ENCODE results near the gene DHDH. TPM values are rescaled to one million over a fixed set of nuclear protein-coding genes. Genes with fewer than 3 reads are reported as not detected.

The DHDH gene
- total RNA-seq, 2 donors from 2014 or later, result 0.44 to 2.3 TPM

DNA sequence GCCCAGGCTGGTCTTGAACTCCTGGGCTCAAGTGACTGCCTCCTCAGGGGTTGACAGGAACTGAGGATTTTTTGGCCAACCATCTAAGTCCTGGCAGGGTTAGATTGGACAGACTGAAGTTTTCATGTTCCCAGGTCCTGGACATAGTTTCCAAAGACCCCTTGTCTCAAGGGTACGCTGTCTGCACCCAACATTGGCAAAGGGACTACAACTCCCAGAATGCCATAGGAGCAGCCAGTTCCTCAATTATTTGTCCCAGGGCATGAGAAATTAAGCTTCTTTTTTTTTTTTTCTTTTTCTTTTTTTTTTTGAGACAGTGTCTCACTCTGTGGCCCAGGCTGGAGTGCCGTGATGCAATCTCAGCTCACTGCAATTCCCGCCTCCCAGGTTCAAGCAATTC lies 52.7 kb downstream of the DHDH start:
- Mint-ChIP-seq H3K9me3 (no peaks in the 10 kb centered on the region), H3K4me3 (no peak overlapping the region), H3K27me3 (ENCODE audit: insufficient read depth) (no peaks in the 10 kb centered on the region), H3K4me1 (peaks cover 6% of the 10 kb centered on the region), H3K27ac (no peak overlapping the region), H3K36me3 (ENCODE audit: low read depth) (peaks cover 74% of the 10 kb centered on the region)
- DNase-seq, result no peak
- peaks cover 65% of the 10 kb centered on the region for H3K36me3 ChIP-seq (ENCODE audit: control insufficient read depth, insufficient read depth, low read length)
- TF ChIP-seq, protein P1, sequence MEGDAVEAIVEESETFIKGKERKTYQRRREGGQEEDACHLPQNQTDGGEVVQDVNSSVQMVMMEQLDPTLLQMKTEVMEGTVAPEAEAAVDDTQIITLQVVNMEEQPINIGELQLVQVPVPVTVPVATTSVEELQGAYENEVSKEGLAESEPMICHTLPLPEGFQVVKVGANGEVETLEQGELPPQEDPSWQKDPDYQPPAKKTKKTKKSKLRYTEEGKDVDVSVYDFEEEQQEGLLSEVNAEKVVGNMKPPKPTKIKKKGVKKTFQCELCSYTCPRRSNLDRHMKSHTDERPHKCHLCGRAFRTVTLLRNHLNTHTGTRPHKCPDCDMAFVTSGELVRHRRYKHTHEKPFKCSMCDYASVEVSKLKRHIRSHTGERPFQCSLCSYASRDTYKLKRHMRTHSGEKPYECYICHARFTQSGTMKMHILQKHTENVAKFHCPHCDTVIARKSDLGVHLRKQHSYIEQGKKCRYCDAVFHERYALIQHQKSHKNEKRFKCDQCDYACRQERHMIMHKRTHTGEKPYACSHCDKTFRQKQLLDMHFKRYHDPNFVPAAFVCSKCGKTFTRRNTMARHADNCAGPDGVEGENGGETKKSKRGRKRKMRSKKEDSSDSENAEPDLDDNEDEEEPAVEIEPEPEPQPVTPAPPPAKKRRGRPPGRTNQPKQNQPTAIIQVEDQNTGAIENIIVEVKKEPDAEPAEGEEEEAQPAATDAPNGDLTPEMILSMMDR (conservative IDR thresholded peaks at IDR 0.05), result no peak
- WGBS, 2 experiments (ENCODE audit: insufficient coverage in 1 of 2, insufficient read length in 1 of 2), result 92 to 100% methylated on average over 2 to 3 of the region's 3 CpGs
- no peaks in the 10 kb centered on the region for H3K4me1 ChIP-seq (ENCODE audit: control insufficient read depth, insufficient read depth, low read length)
- H3K9ac ChIP-seq (ENCODE audit: extremely low read depth, low read length, poor library complexity, severe bottlenecking), result no peak overlapping the region
- no peak overlapping the region for H3K4me3 ChIP-seq (ENCODE audit: low read length)
- no peaks in the 10 kb centered on the region for H3K9me3 ChIP-seq (ENCODE audit: control insufficient read depth, low read length)
- no peak overlapping the region for H3K27ac ChIP-seq (ENCODE audit: low read depth, low read length)
- H3K27me3 ChIP-seq (ENCODE audit: control insufficient read depth, insufficient read depth, low read length, poor library complexity, severe bottlenecking), result no peaks in the 10 kb centered on the region

DNA sequence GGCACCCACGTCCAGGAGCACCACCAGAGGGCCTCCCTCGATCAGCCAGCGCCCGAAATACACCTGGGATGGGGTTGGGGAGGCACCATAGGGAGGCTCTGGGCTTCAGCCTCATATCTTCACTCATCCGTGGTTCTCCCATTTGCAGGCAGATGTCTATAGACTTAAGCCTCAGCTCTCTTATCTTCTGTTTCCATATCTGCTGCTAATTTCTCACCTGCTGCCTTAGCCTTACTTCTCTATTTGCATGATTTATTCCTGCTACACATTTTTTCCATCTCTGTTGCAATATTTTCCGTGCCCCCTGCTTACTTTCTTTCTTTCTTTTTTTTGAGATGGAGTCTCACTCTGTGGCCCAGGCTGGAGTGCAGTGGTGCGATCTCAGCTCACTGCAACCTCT lies 53.8 kb downstream of the DHDH start:
- Mint-ChIP-seq H3K36me3 (ENCODE audit: low read depth) (peaks cover 63% of the 10 kb centered on the region), H3K27me3 (ENCODE audit: insufficient read depth) (no peaks in the 10 kb centered on the region), H3K4me3 (no peak overlapping the region), H3K9me3 (no peaks in the 10 kb centered on the region), H3K4me1 (peaks cover 11% of the 10 kb centered on the region), H3K27ac (peak overlapping the region; percentile 19)
- no peaks in the 10 kb centered on the region for H3K4me1 ChIP-seq (ENCODE audit: control insufficient read depth, insufficient read depth, low read length)
- H3K9me3 ChIP-seq (ENCODE audit: control insufficient read depth, low read length), result no peaks in the 10 kb centered on the region
- TF ChIP-seq, protein P1 (conservative IDR thresholded peaks at IDR 0.05), result peak; percentile 19
- no peak for DNase-seq
- WGBS, 2 experiments (ENCODE audit: insufficient coverage in 1 of 2, insufficient read length in 1 of 2), result 88 to 100% methylated on average over 4 to 7 of the region's 7 CpGs
- H3K4me3 ChIP-seq (ENCODE audit: low read length), result no peak overlapping the region
- H3K9ac ChIP-seq (ENCODE audit: extremely low read depth, low read length, poor library complexity, severe bottlenecking), result no peak overlapping the region
- no peaks in the 10 kb centered on the region for H3K27me3 ChIP-seq (ENCODE audit: control insufficient read depth, insufficient read depth, low read length, poor library complexity, severe bottlenecking)
- no peak overlapping the region for H3K27ac ChIP-seq (ENCODE audit: low read depth, low read length)
- peaks cover 54% of the 10 kb centered on the region for H3K36me3 ChIP-seq (ENCODE audit: control insufficient read depth, insufficient read depth, low read length)

DNA sequence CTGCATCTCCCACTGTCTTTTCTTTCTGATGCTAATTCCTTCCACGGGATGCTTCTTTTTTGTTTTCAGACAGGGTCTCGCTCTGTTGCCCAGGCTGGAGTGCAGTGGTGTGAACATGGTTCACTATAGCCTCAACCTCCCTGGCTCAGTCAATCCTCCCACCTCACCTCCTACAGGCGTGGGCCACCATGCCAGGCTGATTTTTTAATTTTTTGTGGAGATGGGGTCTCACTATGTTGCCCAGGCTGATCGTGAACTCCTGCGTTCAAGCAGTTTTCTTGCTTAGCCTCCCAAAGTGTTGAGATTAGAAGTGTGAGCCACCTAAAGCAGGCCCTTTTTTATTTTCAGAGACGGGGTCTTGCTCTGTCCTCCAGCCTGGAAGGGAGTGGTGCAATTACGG lies 54.8 kb downstream of the DHDH start:
- H3K4me1 ChIP-seq (ENCODE audit: control insufficient read depth, insufficient read depth, low read length), result no peaks in the 10 kb centered on the region
- H3K9me3 Mint-ChIP-seq, result no peaks in the 10 kb centered on the region
- no peak overlapping the region for H3K27ac Mint-ChIP-seq

More for the DNA sequence above, 54.8 kb downstream of the DHDH start:
- WGBS, 2 experiments (ENCODE audit: insufficient coverage in 1 of 2, insufficient read length in 1 of 2), result 95% methylated on average over 5 to 7 of the region's 7 CpGs
- no peaks in the 10 kb centered on the region for H3K27me3 Mint-ChIP-seq (ENCODE audit: insufficient read depth)
- H3K4me3 Mint-ChIP-seq, result no peak overlapping the region
- no peak overlapping the region for H3K27ac ChIP-seq (ENCODE audit: low read depth, low read length)
- H3K36me3 ChIP-seq (ENCODE audit: control insufficient read depth, insufficient read depth, low read length), result peaks cover 45% of the 10 kb centered on the region
- no peaks in the 10 kb centered on the region for H3K9me3 ChIP-seq (ENCODE audit: control insufficient read depth, low read length)
- no peak overlapping the region for H3K4me3 ChIP-seq (ENCODE audit: low read length)
- no peak for DNase-seq
- no peaks in the 10 kb centered on the region for H3K27me3 ChIP-seq (ENCODE audit: control insufficient read depth, insufficient read depth, low read length, poor library complexity, severe bottlenecking)
- peaks cover 11% of the 10 kb centered on the region for H3K4me1 Mint-ChIP-seq
- no peak overlapping the region for H3K9ac ChIP-seq (ENCODE audit: extremely low read depth, low read length, poor library complexity, severe bottlenecking)
- TF ChIP-seq, protein P1 (conservative IDR thresholded peaks at IDR 0.05), result no peak
- peaks cover 54% of the 10 kb centered on the region for H3K36me3 Mint-ChIP-seq (ENCODE audit: low read depth)

Data from endodermal cell (in vitro differentiated cells).